SU-DHL-6 (cell line): ENCODE measurements around the gene VEZT.

Source experiments
- H2AFZ ChIP-seq: fragments of 200-600 bp; sonication (generic); 2 replicates; pipeline ENCODE4 v1.6.1; 2014; ENCODE audit warnings: low read depth, mild to moderate bottlenecking, moderate library complexity, mixed read lengths, antibody characterized with exemption, low read length; ENCODE audit not compliant: severe bottlenecking
- H3F3A ChIP-seq: fragments of 200-600 bp; shearing (Covaris generic); 2 replicates; pipeline ENCODE4 v1.6.0; 2016; ENCODE audit warnings: antibody characterized with exemption, mild to moderate bottlenecking; ENCODE audit not compliant: insufficient read depth
- H3K27ac ChIP-seq: fragments of 200-600 bp; sonication (generic); 2 replicates; pipeline ENCODE4 v1.5.1; 2016; ENCODE audit warnings: low read depth, mild to moderate bottlenecking, low read length, moderate library complexity, mixed read lengths
- H3K27me3 ChIP-seq: fragments of 200-600 bp; sonication (generic), shearing (Covaris generic); 2 replicates; pipeline ENCODE4 v1.6.0; 2014; ENCODE audit warnings: mild to moderate bottlenecking, low read length
- H3K36me3 ChIP-seq: fragments of 200-600 bp; sonication (generic); 2 replicates; pipeline ENCODE4 v1.6.1; 2014; ENCODE audit warnings: mild to moderate bottlenecking, low read length, mixed read lengths
- H3K4me2 ChIP-seq: fragments of 300-600, 200-600 bp; shearing (Covaris generic), sonication (generic); 2 replicates; pipeline ENCODE4 v1.6.0; 2014; ENCODE audit warnings: low read length, low read depth, mild to moderate bottlenecking; ENCODE audit not compliant: poor library complexity, severe bottlenecking
- H3K4me3 ChIP-seq: fragments of 200-600 bp; sonication (generic); 2 replicates; pipeline ENCODE4 v1.5.1; 2014; ENCODE audit warnings: antibody characterized with exemption, low read length, mild to moderate bottlenecking, mixed read lengths; ENCODE audit not compliant: insufficient read depth, poor library complexity, severe bottlenecking
- H3K79me2 ChIP-seq: fragments of 200-600 bp; sonication (generic); 2 replicates; pipeline ENCODE4 v1.6.1; 2014; ENCODE audit warnings: mild to moderate bottlenecking, low read length, moderate library complexity; ENCODE audit not compliant: insufficient read depth
- H3K9ac ChIP-seq: fragments of 200-600 bp; sonication (generic); 2 replicates; pipeline ENCODE4 v1.7.0; 2014; ENCODE audit warnings: mild to moderate bottlenecking, low read length
- H3K9me2 ChIP-seq: fragments of 200-600 bp; sonication (generic); replicated peaks from 2 replicates; pipeline ENCODE4 v1.6.1; 2014; ENCODE audit warnings: low read length; ENCODE audit not compliant: insufficient read depth
- H3K9me3 ChIP-seq: fragments of 200-600 bp; sonication (generic); 2 replicates; pipeline ENCODE4 v1.6.1; 2014; ENCODE audit warnings: low read length, mixed read lengths; ENCODE audit not compliant: insufficient read depth
- H4K20me1 ChIP-seq: fragments of 200-600 bp; sonication (generic); 2 replicates; pipeline ENCODE4 v1.6.1; 2014; ENCODE audit warnings: low read depth, mild to moderate bottlenecking, antibody characterized with exemption, low read length, moderate library complexity, mixed read lengths
- CTCF ChIP-seq: fragments of 200-600 bp; sonication (generic); IDR thresholded peaks from one replicate; pipeline ENCODE4 v1.5.1; 2017; ENCODE audit warnings: antibody characterized with exemption, mild to moderate bottlenecking, low read length, moderate library complexity; ENCODE audit not compliant: insufficient read depth, poor library complexity, severe bottlenecking
- EZH2phosphoT487 ChIP-seq: fragments of 200-600 bp; sonication (generic), shearing (Covaris generic); conservative IDR thresholded peaks from 2 replicates; pipeline ENCODE4 v1.6.1; 2018; ENCODE audit warnings: mild to moderate bottlenecking, antibody characterized with exemption, low read length, moderate library complexity, mixed read lengths

The VEZT gene

GRCh38 chr12:95271465-95271864, 53.9 kb downstream of the VEZT start:
- Histone ChIP-seq H3K9me2 (no peaks in the 10 kb centered on the region), H3K36me3 (peaks cover 28% of the 10 kb centered on the region; the same call in 1 of the 2 replicates)
- TF ChIP-seq CTCF (no peak), EZH2phosphoT487 (no peak)

GRCh38 chr12:95277139-95277538, 59.5 kb downstream of the VEZT start:
- no peak overlapping the region for H2AFZ ChIP-seq
- no peak overlapping the region for H3K9ac ChIP-seq
- H3K9me2 ChIP-seq: no peaks in the 10 kb centered on the region
- no peak overlapping the region for H3K4me2 ChIP-seq
- no peaks in the 10 kb centered on the region for H3K9me3 ChIP-seq
- H3F3A ChIP-seq: no peaks in the 10 kb centered on the region
- H4K20me1 ChIP-seq: no peaks in the 10 kb centered on the region
- no peak overlapping the region for H3K27ac ChIP-seq
- TF ChIP-seq CTCF (no peak), EZH2phosphoT487 (no peak)
- no peaks in the 10 kb centered on the region for H3K27me3 ChIP-seq
- no peak overlapping the region for H3K4me3 ChIP-seq
- peaks cover 14% of the 10 kb centered on the region for H3K36me3 ChIP-seq
- H3K79me2 ChIP-seq: no peaks in the 10 kb centered on the region; the same call in 1 of the 2 replicates

More at GRCh38 chr12:95271465-95271864, 53.9 kb downstream of the VEZT start:
- no peak overlapping the region for H3K4me2 ChIP-seq
- no peak overlapping the region for H3K27ac ChIP-seq
- no peaks in the 10 kb centered on the region for H3K9me3 ChIP-seq
- H3K79me2 ChIP-seq: no peaks in the 10 kb centered on the region; the same call in 1 of the 2 replicates
- no peaks in the 10 kb centered on the region for H4K20me1 ChIP-seq
- no peak overlapping the region for H3K9ac ChIP-seq
- no peaks in the 10 kb centered on the region for H3F3A ChIP-seq
- H3K4me3 ChIP-seq: no peak overlapping the region
- no peak overlapping the region for H2AFZ ChIP-seq
- no peaks in the 10 kb centered on the region for H3K27me3 ChIP-seq

- H3K9me3 ChIP-seq: no peaks in the 10 kb centered on the region
Observed at GRCh38 chr12:95279856-95280255, 62.2 kb downstream of the VEZT start.

More at GRCh38 chr12:95279856-95280255, 62.2 kb downstream of the VEZT start:
- no peak overlapping the region for H3K4me2 ChIP-seq
- no peaks in the 10 kb centered on the region for H4K20me1 ChIP-seq
- no peaks in the 10 kb centered on the region for H3K9me2 ChIP-seq
- H3F3A ChIP-seq: no peaks in the 10 kb centered on the region
- no peak overlapping the region for H3K27ac ChIP-seq
- peaks cover 27% of the 10 kb centered on the region for H3K36me3 ChIP-seq
- no peaks in the 10 kb centered on the region for H3K27me3 ChIP-seq
- H3K79me2 ChIP-seq: no peaks in the 10 kb centered on the region
- H2AFZ ChIP-seq: no peak overlapping the region
- H3K4me3 ChIP-seq: no peak overlapping the region
- TF ChIP-seq EZH2phosphoT487 (no peak), CTCF (no peak)
- no peak overlapping the region for H3K9ac ChIP-seq
